Spleen (tissue), 11 donors: ENCODE results near the gene DLG1. TPM values are rescaled to one million over a fixed set of nuclear protein-coding genes. Genes with fewer than 3 reads are reported as not detected.

Source experiments
- DNase-seq: peaks from one replicate; pipeline ENCODE4 v3.0.0-alpha.2; 2020
- H3K27ac ChIP-seq, 8 donors: fragments of 200-600 bp; sonication (generic) in 7 of 8; 1 replicate in 4 of 8; 2 replicates in 4 of 8; pipeline versions ENCODE4 v1.5.0 to v1.8.0; 2016 to 2021; ENCODE audit warnings: inconsistent platforms in 4 of 8, mild to moderate bottlenecking in 4 of 8, moderate library complexity in 1 of 8
- H3K27me3 ChIP-seq, 7 donors: fragments of 200-600 bp; sonication (generic) in 6 of 7; replicated peaks in 1 of 7; 1 replicate in 4 of 7; 2 replicates in 3 of 7; pipeline versions ENCODE4 v1.5.0 to v1.8.0; 2016 to 2021; ENCODE audit warnings: inconsistent platforms in 3 of 7, mild to moderate bottlenecking in 1 of 7
- H3K36me3 ChIP-seq, 6 donors: fragments of 200-600 bp; sonication (generic) in 5 of 6; 1 replicate in 4 of 6; 2 replicates in 2 of 6; pipeline versions ENCODE4 v1.5.0 to v1.8.0; 2016 to 2021; ENCODE audit warnings: inconsistent platforms in 2 of 6
- H3K4me1 ChIP-seq, 6 donors: fragments of 200-600 bp; sonication (generic) in 5 of 6; 1 replicate in 3 of 6; 2 replicates in 3 of 6; pipeline versions ENCODE4 v1.5.0 to v1.8.0; 2016 to 2021; ENCODE audit warnings: inconsistent platforms in 3 of 6
- H3K4me3 ChIP-seq, 8 donors: fragments of 200-600 bp; sonication (generic) in 7 of 8; 1 replicate in 4 of 8; 2 replicates in 4 of 8; pipeline versions ENCODE4 v1.5.0 to v1.8.0; 2016 to 2021; ENCODE audit warnings: inconsistent platforms in 4 of 8, mild to moderate bottlenecking in 4 of 8, moderate library complexity in 2 of 8
- H3K9me3 ChIP-seq, 8 donors: fragments of 200-600 bp; sonication (generic) in 7 of 8; 1 replicate in 4 of 8; 2 replicates in 4 of 8; pipeline versions ENCODE4 v1.5.0 to v1.8.0; 2016 to 2021; ENCODE audit warnings: inconsistent platforms in 4 of 8
- POLR2A ChIP-seq, 3 donors: fragments of 450-650 bp; IDR thresholded peaks; one replicate each; pipeline ENCODE4 v1.5.1; 2017; ENCODE audit warnings: antibody characterized with exemption in 3 of 3, mild to moderate bottlenecking in 1 of 3
- POLR2AphosphoS5 ChIP-seq, 3 donors: sonication (generic); formaldehyde crosslinking; IDR thresholded peaks; one replicate each; pipeline ENCODE4 v1.5.1; 2017; ENCODE audit warnings: antibody characterized with exemption in 3 of 3
- WGBS, 5 donors: extraction: QIAGEN DNeasy Blood & Tissue Kit in 3 of 5; methylation state at CpG; one replicate each; pipeline versions ENCODE4 v1.1.5 to v1.1.7; 2013 to 2018; 5-methylcytosine and 5-hydroxymethylcytosine counted together
- intact Hi-C: fragments of 100-400 bp; cut with DNase I; formaldehyde crosslinking; loops from one replicate; pipeline ENCODE4 v1.15.0; 2023; ENCODE audit warnings: low total_unique reads
- polyA plus RNA-seq, 3 donors: library from polyadenylated mRNA; stranded (reverse); fragments of 200-250 nt; gene quantifications; one replicate each; pipeline ENCODE4 v1.2.1, GENCODE V29; 2013
- total RNA-seq, 7 donors: library from RNA; depleted of rRNA in 3 of 7; stranded (reverse); fragments of >200 nt in 3 of 7; fragmentation: NEBNext Ultra II Directional in 4 of 7; extraction: Animal tissue kit (Norgen Biotek cat#: 25700) in 4 of 7; gene quantifications; one replicate each; pipeline versions ENCODE4 v1.1.0 to v1.2.1, GENCODE V29; 2016 to 2021
- TF ChIP-seq, protein P1 (sequence below), 11 experiments: fragments of 200-600 bp in 7 of 11; fragments of 450-650 bp in 4 of 11; sonication (generic) in 4 of 11; IDR thresholded peaks in 8 of 11; conservative IDR thresholded peaks in 3 of 11; 1 replicate in 7 of 11; 2 replicates in 4 of 11; pipeline versions ENCODE4 v1.4.0 to v1.8.0; 2016 to 2021; ENCODE audit warnings: antibody characterized with exemption in 11 of 11, inconsistent platforms in 4 of 11, mild to moderate bottlenecking in 1 of 11
- donor health status: healthy with polysubstance abuse.
- donor health status: DM: no; HTN: no; CAD: no; lungs with moderate emphysema.
- donor health status: DM: no; HTN: no; CAD: no.
- donor health status: Bipolar disorder and iron deficiency.
- donor health status: healthy.
- donor health status: DM: no; HTN: no; CAD: no.
- donor health status: DM: yes; HTN: yes; CAD: no.

Gene DLG1
- total and polyA plus RNA-seq, 10 donors = 11.0 to 92.3 (median 59.1) TPM

DNA sequence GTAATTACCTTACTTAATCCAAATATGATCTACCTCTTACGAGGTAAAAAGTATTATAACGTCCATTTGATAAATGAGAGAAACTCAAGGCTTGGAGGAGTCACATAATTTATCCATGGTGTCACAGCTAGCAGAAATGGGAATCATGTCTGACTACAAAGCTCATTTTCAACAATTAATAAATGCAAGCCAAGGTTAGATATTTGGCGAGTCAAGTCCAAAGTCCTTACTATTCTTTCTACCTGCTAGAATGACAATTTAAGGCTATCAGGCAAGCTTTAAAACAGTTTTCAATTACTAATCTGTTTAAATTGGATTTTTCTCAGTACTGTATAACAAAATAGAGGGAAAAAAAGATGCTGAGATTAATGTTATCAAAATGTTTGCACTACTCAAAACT lies 68.6 kb downstream of the DLG1 start:
- TF ChIP-seq POLR2A (IDR thresholded peaks at IDR 0.05) = no peak
- TF ChIP-seq POLR2AphosphoS5 (IDR thresholded peaks at IDR 0.05) = no peak
- no peak for DNase-seq
- intact Hi-C loops = no loop called here
- H3K36me3 ChIP-seq = peaks cover 0 to 1% (median 0%) of the 10 kb centered on the region in 6 donors
- H3K4me1 ChIP-seq = peaks cover 0 to 38% (median 21%) of the 10 kb centered on the region in 6 donors
- H3K27me3 ChIP-seq = no peaks in the 10 kb centered on the region
- H3K4me3 ChIP-seq = no peak overlapping the region
- no peaks in the 10 kb centered on the region for H3K9me3 ChIP-seq
- WGBS, 5 donors = 79 to 99% (median 94%) methylated on average over 3 of the region's 3 CpGs
- H3K27ac ChIP-seq = no peak overlapping the region

DNA sequence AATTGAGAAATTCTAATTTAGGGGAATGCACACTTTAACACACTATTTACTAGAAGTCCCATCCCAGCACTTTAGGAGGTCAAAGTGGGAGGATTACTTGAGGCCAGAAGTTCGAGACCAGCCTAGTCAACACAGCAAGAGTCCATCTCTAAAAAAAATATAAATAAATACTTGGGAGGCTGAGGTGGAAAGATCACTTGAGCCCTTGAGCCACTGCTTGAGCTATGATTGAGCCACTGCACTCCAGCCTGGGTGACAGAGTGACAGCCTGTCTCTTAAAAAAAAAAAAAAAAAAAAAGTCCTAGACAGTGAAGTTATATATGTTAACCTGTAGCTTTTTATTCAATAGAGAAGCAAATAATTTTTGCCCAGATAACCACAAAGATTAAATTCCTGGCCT lies 69.2 kb downstream of the DLG1 start:
- Histone ChIP-seq H3K27ac (no peak overlapping the region), H3K36me3 (no peaks in the 10 kb centered on the region), H3K4me1 (peaks cover 0 to 44% (median 21%) of the 10 kb centered on the region in 6 donors), H3K4me3 (no peak overlapping the region), H3K27me3 (no peaks in the 10 kb centered on the region), H3K9me3 (no peaks in the 10 kb centered on the region)
- intact Hi-C loops = no loop called here
- 73 to 90% (median 88%) methylated on average over 1 of the region's 1 CpG for WGBS, 5 donors
- DNase-seq = no peak
- TF ChIP-seq POLR2AphosphoS5 (IDR thresholded peaks at IDR 0.05) (no peak), POLR2A (IDR thresholded peaks at IDR 0.05) (no peak)
- TF ChIP-seq, protein P1, sequence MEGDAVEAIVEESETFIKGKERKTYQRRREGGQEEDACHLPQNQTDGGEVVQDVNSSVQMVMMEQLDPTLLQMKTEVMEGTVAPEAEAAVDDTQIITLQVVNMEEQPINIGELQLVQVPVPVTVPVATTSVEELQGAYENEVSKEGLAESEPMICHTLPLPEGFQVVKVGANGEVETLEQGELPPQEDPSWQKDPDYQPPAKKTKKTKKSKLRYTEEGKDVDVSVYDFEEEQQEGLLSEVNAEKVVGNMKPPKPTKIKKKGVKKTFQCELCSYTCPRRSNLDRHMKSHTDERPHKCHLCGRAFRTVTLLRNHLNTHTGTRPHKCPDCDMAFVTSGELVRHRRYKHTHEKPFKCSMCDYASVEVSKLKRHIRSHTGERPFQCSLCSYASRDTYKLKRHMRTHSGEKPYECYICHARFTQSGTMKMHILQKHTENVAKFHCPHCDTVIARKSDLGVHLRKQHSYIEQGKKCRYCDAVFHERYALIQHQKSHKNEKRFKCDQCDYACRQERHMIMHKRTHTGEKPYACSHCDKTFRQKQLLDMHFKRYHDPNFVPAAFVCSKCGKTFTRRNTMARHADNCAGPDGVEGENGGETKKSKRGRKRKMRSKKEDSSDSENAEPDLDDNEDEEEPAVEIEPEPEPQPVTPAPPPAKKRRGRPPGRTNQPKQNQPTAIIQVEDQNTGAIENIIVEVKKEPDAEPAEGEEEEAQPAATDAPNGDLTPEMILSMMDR (IDR thresholded peaks at IDR 0.05 in 8 of 11, conservative IDR thresholded peaks at IDR 0.05 in 3 of 11) = no peak

DNA sequence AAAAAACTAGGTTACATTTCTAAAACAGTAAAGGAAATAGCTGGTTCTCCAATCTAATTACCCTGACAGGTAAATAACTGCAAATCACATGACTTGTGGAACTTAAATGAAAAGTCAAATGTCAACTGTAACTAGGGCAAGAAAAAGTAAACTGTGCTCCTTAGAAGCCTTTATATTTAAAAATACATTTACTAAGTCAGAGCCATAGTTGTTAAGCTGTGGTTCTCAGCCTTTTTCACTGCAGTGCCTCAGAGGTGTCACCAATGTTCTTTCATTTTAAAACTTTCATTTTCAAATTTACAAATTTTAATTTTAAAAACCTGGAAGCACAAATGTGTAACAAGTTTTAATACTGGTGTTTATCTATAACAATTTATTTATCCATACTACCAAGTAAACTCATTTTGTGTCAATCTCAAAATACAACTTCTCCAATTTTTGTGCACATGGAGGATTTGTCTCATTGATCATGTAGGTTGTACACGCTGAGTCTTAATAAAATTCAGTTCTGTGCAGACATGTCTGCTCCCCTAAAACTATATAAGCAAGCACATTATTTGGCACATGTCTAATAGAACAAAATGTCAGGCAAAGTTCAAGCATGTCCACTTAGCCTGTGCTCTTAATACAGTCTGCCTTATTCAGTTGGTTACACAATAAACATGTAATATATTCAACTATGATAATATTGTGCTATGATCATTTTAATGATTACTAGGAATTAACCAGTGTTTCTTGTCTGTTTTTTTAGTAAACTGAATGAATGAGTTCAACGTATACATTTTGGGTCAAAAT lies 70.4 kb downstream of the DLG1 start:
- no peaks in the 10 kb centered on the region for H3K9me3 ChIP-seq
- peaks cover 0 to 56% (median 24%) of the 10 kb centered on the region in 6 donors for H3K4me1 ChIP-seq
- intact Hi-C loops = no loop called here
- no peak overlapping the region for H3K27ac ChIP-seq
- H3K4me3 ChIP-seq = no peak overlapping the region
- 86 to 95% (median 92%) methylated on average over 2 of the region's 2 CpGs for WGBS, 5 donors
- H3K36me3 ChIP-seq = no peaks in the 10 kb centered on the region
- TF ChIP-seq POLR2AphosphoS5 (IDR thresholded peaks at IDR 0.05) = no peak
- TF ChIP-seq, protein P1 (IDR thresholded peaks at IDR 0.05 in 8 of 11, conservative IDR thresholded peaks at IDR 0.05 in 3 of 11) = no peak
- no peak for TF ChIP-seq POLR2A (IDR thresholded peaks at IDR 0.05)
- no peak for DNase-seq
- H3K27me3 ChIP-seq = no peaks in the 10 kb centered on the region

DNA sequence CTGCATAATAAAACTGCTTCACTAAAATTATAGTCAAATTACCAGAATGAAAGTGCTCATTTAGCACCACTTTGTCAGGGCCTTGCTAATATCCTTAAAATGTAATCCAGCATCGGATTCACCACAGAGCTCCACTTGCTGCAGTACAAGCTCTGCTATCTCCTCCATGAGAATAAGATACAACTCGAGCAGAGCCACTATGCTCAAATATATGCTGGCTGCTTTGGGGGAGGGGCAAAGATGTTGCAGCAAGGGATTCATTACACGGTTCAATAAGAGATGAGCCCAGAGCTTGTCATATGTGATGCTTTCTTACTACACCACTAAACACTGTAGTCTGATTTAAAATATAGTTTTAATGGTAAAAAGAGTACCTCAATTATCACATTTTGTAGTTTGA lies 72.2 kb downstream of the DLG1 start:
- TF ChIP-seq, protein P1 (IDR thresholded peaks at IDR 0.05 in 8 of 11, conservative IDR thresholded peaks at IDR 0.05 in 3 of 11) = no peak
- TF ChIP-seq POLR2A (IDR thresholded peaks at IDR 0.05) (no peak), POLR2AphosphoS5 (IDR thresholded peaks at IDR 0.05) (no peak)

More for the DNA sequence above, 72.2 kb downstream of the DLG1 start:
- WGBS, 5 donors = 68 to 85% (median 74%) methylated on average over 3 of the region's 3 CpGs
- intact Hi-C loops = no loop called here
- peaks cover 0 to 73% (median 25%) of the 10 kb centered on the region in 6 donors for H3K4me1 ChIP-seq
- no peaks in the 10 kb centered on the region for H3K36me3 ChIP-seq
- no peak for DNase-seq
- no peaks in the 10 kb centered on the region for H3K27me3 ChIP-seq
- H3K9me3 ChIP-seq = no peaks in the 10 kb centered on the region
- H3K4me3 ChIP-seq = no peak overlapping the region
- H3K27ac ChIP-seq = no peak overlapping the region
